Caco-2 (cell line): Measurements from ENCODE around the gene VCAN. TPM values are rescaled to one million over a fixed set of nuclear protein-coding genes. Genes with fewer than 3 reads are reported as not detected.

Experiments used
- BruUV-seq: library from RNA; stranded (reverse); fragments of 400-500 nt; replicated peaks from 2 replicates; lab custom pipeline; 2021; lab: Mats Ljungman, UMichigan
- CTCF ChIA-PET: fragments of 300-600 bp; sonication (Branson Sonifier 250); formaldehyde crosslinking; loops from one replicate; lab custom pipeline; 2022; ENCODE audit warnings: antibody characterized with exemption; lab: Charles Lee
- POLR2A ChIA-PET: fragments of 300-600 bp; sonication (Branson Sonifier 250); formaldehyde crosslinking; loops from one replicate; lab custom pipeline; 2022; ENCODE audit warnings: antibody characterized with exemption; lab: Charles Lee
- DNase-seq, 2 experiments: peaks; one replicate each; pipeline versions ENCODE4 v3.0.0 to v3.0.0-alpha.2; 2020 to 2022
- H3K27me3 ChIP-seq: replicated peaks from 2 replicates; pipeline ENCODE4 v1.6.0; 2011; ENCODE audit warnings: low read length; ENCODE audit not compliant: control insufficient read depth, insufficient read depth
- H3K36me3 ChIP-seq: 2 replicates; pipeline ENCODE4 v1.5.1; 2011; ENCODE audit warnings: low read length; ENCODE audit not compliant: control insufficient read depth, insufficient read depth
- H3K4me1 ChIP-seq: fragments of 250-450 bp; sonication (Bioruptor Pico); 2 replicates; pipeline ENCODE4 v1.5.1; 2020; ENCODE audit warnings: mild to moderate bottlenecking
- H3K4me3 ChIP-seq: 2 replicates; pipeline ENCODE4 v1.5.1; 2011; ENCODE audit warnings: low read depth, mild to moderate bottlenecking, control low read depth, low read length
- H3K9me3 ChIP-seq: fragments of 250-450 bp; sonication (Bioruptor Pico); 2 replicates; pipeline ENCODE4 v1.5.1; 2020; ENCODE audit warnings: mild to moderate bottlenecking, moderate library complexity
- H3K27ac Mint-ChIP-seq: one replicate; pipeline ENCODE4 v1.8.0; 2022; ENCODE audit warnings: mixed read lengths; ENCODE audit not compliant: unreplicated experiment
- H3K27me3 Mint-ChIP-seq: one replicate; pipeline ENCODE4 v1.8.0; 2022; ENCODE audit warnings: mixed read lengths; ENCODE audit not compliant: insufficient read depth, unreplicated experiment
- H3K36me3 Mint-ChIP-seq: one replicate; pipeline ENCODE4 v1.8.0; 2022; ENCODE audit warnings: mild to moderate bottlenecking, mixed read lengths; ENCODE audit not compliant: insufficient read depth, unreplicated experiment
- H3K4me1 Mint-ChIP-seq: one replicate; pipeline ENCODE4 v1.8.0; 2022; ENCODE audit warnings: low read depth, mixed read lengths; ENCODE audit not compliant: unreplicated experiment
- H3K4me3 Mint-ChIP-seq: one replicate; pipeline ENCODE4 v1.8.0; 2022; ENCODE audit warnings: mild to moderate bottlenecking, moderate library complexity, mixed read lengths; ENCODE audit not compliant: unreplicated experiment
- H3K9me3 Mint-ChIP-seq: one replicate; pipeline ENCODE4 v1.8.0; 2022; ENCODE audit warnings: mixed read lengths; ENCODE audit not compliant: unreplicated experiment
- CTCF ChIP-seq, 2 experiments: fragments of 200-600 bp in 1 of 2; IDR thresholded peaks; 1 replicate in 1 of 2; 2 replicates in 1 of 2; pipeline versions ENCODE4 v1.5.1 to v1.8.0; 2011 to 2022; ENCODE audit warnings: antibody characterized with exemption in 1 of 2, control low read depth in 1 of 2, inconsistent platforms in 1 of 2, low read depth in 1 of 2, low read length in 1 of 2, mild to moderate bottlenecking in 1 of 2, moderate library complexity in 1 of 2; ENCODE audit not compliant: insufficient read depth in 1 of 2, severe bottlenecking in 1 of 2, unreplicated experiment in 1 of 2
- intact Hi-C: fragments of 100-400 bp; cut with micrococcal nuclease; formaldehyde crosslinking; loops from one replicate; pipeline ENCODE4 v1.10.0; 2022; ENCODE audit not compliant: unreplicated experiment
- total RNA-seq: library from RNA; stranded (reverse); gene quantifications from 2 replicates; pipeline ENCODE4 v1.2.3, GENCODE V29; 2022

The VCAN gene
- total RNA-seq, 1 experiment from 2014 or later = 27.4 TPM

- no peak for TF ChIP-seq CTCF (IDR thresholded peaks at IDR 0.05; ENCODE audit: insufficient read depth in 1 of 2, low read depth in 1 of 2, low read length in 1 of 2, severe bottlenecking in 1 of 2, unreplicated experiment in 1 of 2)
- intact Hi-C loops = loop anchor here (5.0 kb wide), 1 partner anchor 36 kb away; no protein-coding TSS in a partner anchor
- Histone ChIP-seq H3K27me3 (no peaks in the 10 kb centered on the region), H3K4me1 (no peaks in the 10 kb centered on the region), H3K36me3 (no peaks in the 10 kb centered on the region), H3K9me3 (no peaks in the 10 kb centered on the region), H3K4me3 (no peak overlapping the region)
- no peaks in the 10 kb centered on the region for H3K4me1 Mint-ChIP-seq
- CTCF ChIA-PET = no interaction called here
- no TSS peak for BruUV-seq
- peaks cover 3% of the 10 kb centered on the region for H3K27me3 Mint-ChIP-seq
- H3K27ac Mint-ChIP-seq = no peak overlapping the region
- no peak overlapping the region for H3K4me3 Mint-ChIP-seq
- POLR2A ChIA-PET = no interaction called here
- no peak for DNase-seq
- H3K36me3 Mint-ChIP-seq = no peaks in the 10 kb centered on the region
- H3K9me3 Mint-ChIP-seq = no peaks in the 10 kb centered on the region
These were observed 54.7 kb downstream of the VCAN start for GRCh38 chr5:83526289-83526688.

- H3K36me3 Mint-ChIP-seq = no peaks in the 10 kb centered on the region
- no peak for DNase-seq
- no peaks in the 10 kb centered on the region for H3K4me1 Mint-ChIP-seq
- Histone ChIP-seq H3K9me3 (no peaks in the 10 kb centered on the region), H3K36me3 (no peaks in the 10 kb centered on the region), H3K27me3 (no peaks in the 10 kb centered on the region), H3K4me1 (no peaks in the 10 kb centered on the region), H3K4me3 (no peak overlapping the region)
- peaks cover 3% of the 10 kb centered on the region for H3K27me3 Mint-ChIP-seq
- intact Hi-C loops = loop anchor here (5.0 kb wide), 1 partner anchor 35 kb away; no protein-coding TSS in a partner anchor
- no peak overlapping the region for H3K4me3 Mint-ChIP-seq
- ChIA-PET CTCF (no interaction called here), POLR2A (no interaction called here)
- BruUV-seq = no TSS peak
- no peaks in the 10 kb centered on the region for H3K9me3 Mint-ChIP-seq
- TF ChIP-seq CTCF (IDR thresholded peaks at IDR 0.05; ENCODE audit: insufficient read depth in 1 of 2, low read depth in 1 of 2, low read length in 1 of 2, severe bottlenecking in 1 of 2, unreplicated experiment in 1 of 2) = no peak
- no peak overlapping the region for H3K27ac Mint-ChIP-seq
These were observed 55.7 kb downstream of the VCAN start for GRCh38 chr5:83527221-83527620.

GRCh38 chr5:83527722-83528438, 56.3 kb downstream of the VCAN start:
- no peaks in the 10 kb centered on the region for H3K9me3 ChIP-seq
- no peaks in the 10 kb centered on the region for H3K36me3 Mint-ChIP-seq
- H3K36me3 ChIP-seq = no peaks in the 10 kb centered on the region
- CTCF ChIA-PET = no interaction called here
- DNase-seq = no peak
- POLR2A ChIA-PET = no interaction called here
- intact Hi-C loops = loop anchor here (5.0 kb wide), 1 partner anchor 34 kb away; no protein-coding TSS in a partner anchor
- no peak overlapping the region for H3K4me3 ChIP-seq
- no peak for TF ChIP-seq CTCF (IDR thresholded peaks at IDR 0.05; ENCODE audit: insufficient read depth in 1 of 2, low read depth in 1 of 2, low read length in 1 of 2, severe bottlenecking in 1 of 2, unreplicated experiment in 1 of 2)
- H3K4me3 Mint-ChIP-seq = no peak overlapping the region
- no peaks in the 10 kb centered on the region for H3K27me3 ChIP-seq
- H3K4me1 ChIP-seq = no peaks in the 10 kb centered on the region
- no peaks in the 10 kb centered on the region for H3K4me1 Mint-ChIP-seq
- H3K27me3 Mint-ChIP-seq = peaks cover 3% of the 10 kb centered on the region
- BruUV-seq = no TSS peak
- no peak overlapping the region for H3K27ac Mint-ChIP-seq
- no peaks in the 10 kb centered on the region for H3K9me3 Mint-ChIP-seq
